Motor neuron (in vitro differentiated cells): ENCODE measurements around the gene CFB. TPM values are rescaled to one million over a fixed set of nuclear protein-coding genes. Genes with fewer than 3 reads are reported as not detected.

Source experiments
- ATAC-seq, 8 experiments: fragments of 200-7000 bp; cut with Tn5 transposase; replicated peaks in 6 of 8; 2 replicates each; pipeline ENCODE4 v1.8.0; 2021; ENCODE audit warnings: mild to moderate bottlenecking in 8 of 8, moderate library complexity in 8 of 8
- H3K27ac ChIP-seq, 2 donors: fragments of 250-450 bp; sonication (Bioruptor Pico); 2 replicates each; pipeline ENCODE4 v1.9.0; 2021; ENCODE audit warnings: antibody characterized with exemption in 2 of 2, mild to moderate bottlenecking in 2 of 2, moderate library complexity in 1 of 2
- H3K4me1 ChIP-seq, 2 donors: fragments of 250-450 bp; sonication (Bioruptor Pico); replicated peaks in 1 of 2; 2 replicates each; pipeline ENCODE4 v1.6.1; 2021; ENCODE audit warnings: antibody characterized with exemption in 2 of 2, mild to moderate bottlenecking in 2 of 2, moderate library complexity in 1 of 2
- H3K4me3 ChIP-seq, 5 donors: fragments of 250-450 bp; sonication (Bioruptor Pico); 2 replicates each; pipeline ENCODE4 v1.9.0; 2021; ENCODE audit warnings: antibody characterized with exemption in 5 of 5, mild to moderate bottlenecking in 5 of 5, moderate library complexity in 4 of 5
- WGBS, 10 experiments: fragments of 450-650 bp; shearing (Covaris generic); methylation state at CpG; one replicate each; pipeline ENCODE4 v1.0.0; 2022; 5-methylcytosine and 5-hydroxymethylcytosine counted together
- in situ Hi-C, 9 experiments: fragments of 400-800 bp; cut with MboI; loops; one replicate each; pipeline ENCODE4 v1.15.0; 2021; ENCODE audit warnings: low sequenced_read_pairs in 9 of 9, low pct_unique_long_range_greater_than_20kb in 2 of 9; ENCODE audit not compliant: unreplicated experiment in 9 of 9
- total RNA-seq, 8 experiments: library from RNA; unstranded; fragments of 300-600 nt; gene quantifications; 2 replicates each; pipeline versions ENCODE4 v1.2.3 to v1.2.4, GENCODE V29; 2022

The CFB gene
- total RNA-seq, 8 experiments from 2014 or later, result 2.3 to 300 (median 12.7) TPM

- ATAC-seq, result peak in 2 of 8 experiments; percentile 2 to 9
- Histone ChIP-seq H3K4me3 (no peak overlapping the region), H3K4me1 (no peaks in the 10 kb centered on the region), H3K27ac (no peak overlapping the region)
- WGBS, 10 experiments, result 44 to 74% (median 69%) methylated on average over 1 to 6 of the region's 9 CpGs; no CpG with 5 or more reads in 5 of the 10 experiments
- in situ Hi-C loops, result no loop called here
Measured at GRCh38 chr6:31945154-31945506, 765 bp upstream of the CFB start.

GRCh38 chr6:31946370-31946885, 533 bp downstream of the CFB start:
- Histone ChIP-seq H3K4me3 (no peak overlapping the region), H3K4me1 (no peaks in the 10 kb centered on the region), H3K27ac (no peak overlapping the region)
- in situ Hi-C loops, result no loop called here
- 58 to 84% (median 68%) methylated on average over 1 to 11 of the region's 11 CpGs; no CpG with 5 or more reads in 1 of the 10 experiments for WGBS, 10 experiments
- peak in 1 of 8 experiments; percentile 6 for ATAC-seq

GRCh38 chr6:31947070-31947675, 1.3 kb downstream of the CFB start:
- no peaks in the 10 kb centered on the region for H3K4me1 ChIP-seq
- in situ Hi-C loops, result no loop called here
- WGBS, 10 experiments, result 74 to 90% (median 80%) methylated on average over 1 to 9 of the region's 24 CpGs; no CpG with 5 or more reads in 4 of the 10 experiments
- peak in 1 of 8 experiments; percentile 5 for ATAC-seq
- H3K27ac ChIP-seq, result no peak overlapping the region
- H3K4me3 ChIP-seq, result no peak overlapping the region

- H3K27ac ChIP-seq, result no peak overlapping the region
- in situ Hi-C loops, result no loop called here
- no peak overlapping the region for H3K4me3 ChIP-seq
- WGBS, 10 experiments, result 60 to 92% (median 67%) methylated on average over 1 to 3 of the region's 4 CpGs; no CpG with 5 or more reads in 5 of the 10 experiments
- no peak for ATAC-seq
- no peaks in the 10 kb centered on the region for H3K4me1 ChIP-seq
Measured at GRCh38 chr6:31947864-31948263, 2.0 kb downstream of the CFB start.

GRCh38 chr6:31948306-31948705, 2.4 kb downstream of the CFB start:
- no peaks in the 10 kb centered on the region for H3K4me1 ChIP-seq
- 33 to 93% (median 76%) methylated on average over 1 to 3 of the region's 5 CpGs; no CpG with 5 or more reads in 2 of the 10 experiments for WGBS, 10 experiments
- no peak overlapping the region for H3K27ac ChIP-seq
- in situ Hi-C loops, result no loop called here
- no peak for ATAC-seq
- H3K4me3 ChIP-seq, result no peak overlapping the region

GRCh38 chr6:31948753-31949413, 3.0 kb downstream of the CFB start:
- 0 to 100% (median 94%) methylated on average over 1 to 3 of the region's 6 CpGs; no CpG with 5 or more reads in 3 of the 10 experiments for WGBS, 10 experiments
- Histone ChIP-seq H3K4me3 (no peak overlapping the region), H3K4me1 (no peaks in the 10 kb centered on the region), H3K27ac (no peak overlapping the region)
- peak in 7 of 8 experiments; percentile 16 to 58 (median 27) for ATAC-seq
- in situ Hi-C loops, result no loop called here

- H3K4me3 ChIP-seq, result no peak overlapping the region
- no peak overlapping the region for H3K27ac ChIP-seq
- no peaks in the 10 kb centered on the region for H3K4me1 ChIP-seq
- in situ Hi-C loops, result loop anchor here in 1 of 9 experiments (25.0 kb wide), 1 partner anchor 263 kb away; the partner anchor contains the start of gene LY6G5C
- no peak for ATAC-seq
- 60 to 100% (median 92%) methylated on average over 1 to 6 of the region's 7 CpGs; no CpG with 5 or more reads in 1 of the 10 experiments for WGBS, 10 experiments
Measured at GRCh38 chr6:31949926-31950548, 4.1 kb downstream of the CFB start.

GRCh38 chr6:31952140-31952805, 6.4 kb downstream of the CFB start:
- in situ Hi-C loops, result loop anchor here in 1 of 9 experiments (25.0 kb wide), 1 partner anchor 265 kb away; the partner anchor contains the start of gene LY6G5C
- peaks cover 0 to under 1% of the 10 kb centered on the region in 2 donors for H3K4me1 ChIP-seq
- no peak overlapping the region for H3K27ac ChIP-seq
- peak; percentile 44 to 91 (median 78) for ATAC-seq
- H3K4me3 ChIP-seq, result no peak overlapping the region
- 0 to 83% (median 60%) methylated on average over 1 to 4 of the region's 5 CpGs; no CpG with 5 or more reads in 2 of the 10 experiments for WGBS, 10 experiments

GRCh38 chr6:31952890-31953289, 7.0 kb downstream of the CFB start:
- Histone ChIP-seq H3K27ac (no peak overlapping the region), H3K4me1 (peaks cover 5 to 7% of the 10 kb centered on the region in 2 donors), H3K4me3 (no peak overlapping the region)
- 17 to 87% (median 67%) methylated on average over 1 to 5 of the region's 5 CpGs; no CpG with 5 or more reads in 2 of the 10 experiments for WGBS, 10 experiments
- in situ Hi-C loops, result loop anchor here in 1 of 9 experiments (25.0 kb wide), 1 partner anchor 266 kb away; the partner anchor contains the start of gene LY6G5C
- peak in 1 of 8 experiments; percentile 5 for ATAC-seq

- in situ Hi-C loops, result loop anchor here in 1 of 9 experiments (25.0 kb wide), 1 partner anchor 267 kb away; the partner anchor contains the start of gene LY6G5C
- ATAC-seq, result no peak
- Histone ChIP-seq H3K4me1 (peaks cover 9 to 10% of the 10 kb centered on the region in 2 donors), H3K4me3 (no peak overlapping the region), H3K27ac (no peak overlapping the region)
- WGBS, 10 experiments, result 93 to 100% (median 97%) methylated on average over 3 to 21 of the region's 28 CpGs; no CpG with 5 or more reads in 4 of the 10 experiments
Measured at GRCh38 chr6:31954511-31954910, 8.6 kb downstream of the CFB start.

GRCh38 chr6:31956796-31957195, 10.9 kb downstream of the CFB start:
- Histone ChIP-seq H3K4me3 (no peak overlapping the region), H3K27ac (no peak overlapping the region), H3K4me1 (peaks cover 13 to 16% of the 10 kb centered on the region in 2 donors)
- in situ Hi-C loops, result loop anchor here in 1 of 9 experiments (25.0 kb wide), 1 partner anchor 269 kb away; the partner anchor contains the start of gene LY6G5C
- no peak for ATAC-seq
- WGBS, 10 experiments, result 80 to 100% (median 100%) methylated on average over 1 to 2 of the region's 3 CpGs; no CpG with 5 or more reads in 3 of the 10 experiments

GRCh38 chr6:31958412-31958740, 12.5 kb downstream of the CFB start:
- in situ Hi-C loops, result loop anchor here in 1 of 9 experiments (25.0 kb wide), 1 partner anchor 271 kb away; the partner anchor contains the start of gene LY6G5C
- Histone ChIP-seq H3K27ac (peak overlapping the region; percentile 82 to 95), H3K4me3 (peak overlapping the region; percentile 76 to 98 (median 83)), H3K4me1 (peaks cover 13 to 16% of the 10 kb centered on the region in 2 donors)
- ATAC-seq, result peak; percentile 2 to 30 (median 8)
- WGBS, 10 experiments, result 0 to 33% (median 0%) methylated on average over 1 to 9 of the region's 11 CpGs; no CpG with 5 or more reads in 5 of the 10 experiments
